GM12878 (cell line): Measurements from ENCODE around the gene CCDC197.

Experiments
- CHD4 ChIP-seq: fragments of 200-600 bp; sonication (generic); IDR thresholded peaks from 2 replicates; pipeline ENCODE4 v1.6.1; 2016; ENCODE audit warnings: mild to moderate bottlenecking
- GABPA ChIP-seq: IDR thresholded peaks from 2 replicates; pipeline ENCODE4 v1.6.1; 2014; ENCODE audit warnings: antibody characterized with exemption, low read depth, mild to moderate bottlenecking, inconsistent platforms
- RAD21 ChIP-seq: IDR thresholded peaks from 2 replicates; pipeline ENCODE4 v1.6.1; 2011; ENCODE audit warnings: mild to moderate bottlenecking, low read depth, low read length, moderate library complexity; ENCODE audit not compliant: insufficient read depth

DNA sequence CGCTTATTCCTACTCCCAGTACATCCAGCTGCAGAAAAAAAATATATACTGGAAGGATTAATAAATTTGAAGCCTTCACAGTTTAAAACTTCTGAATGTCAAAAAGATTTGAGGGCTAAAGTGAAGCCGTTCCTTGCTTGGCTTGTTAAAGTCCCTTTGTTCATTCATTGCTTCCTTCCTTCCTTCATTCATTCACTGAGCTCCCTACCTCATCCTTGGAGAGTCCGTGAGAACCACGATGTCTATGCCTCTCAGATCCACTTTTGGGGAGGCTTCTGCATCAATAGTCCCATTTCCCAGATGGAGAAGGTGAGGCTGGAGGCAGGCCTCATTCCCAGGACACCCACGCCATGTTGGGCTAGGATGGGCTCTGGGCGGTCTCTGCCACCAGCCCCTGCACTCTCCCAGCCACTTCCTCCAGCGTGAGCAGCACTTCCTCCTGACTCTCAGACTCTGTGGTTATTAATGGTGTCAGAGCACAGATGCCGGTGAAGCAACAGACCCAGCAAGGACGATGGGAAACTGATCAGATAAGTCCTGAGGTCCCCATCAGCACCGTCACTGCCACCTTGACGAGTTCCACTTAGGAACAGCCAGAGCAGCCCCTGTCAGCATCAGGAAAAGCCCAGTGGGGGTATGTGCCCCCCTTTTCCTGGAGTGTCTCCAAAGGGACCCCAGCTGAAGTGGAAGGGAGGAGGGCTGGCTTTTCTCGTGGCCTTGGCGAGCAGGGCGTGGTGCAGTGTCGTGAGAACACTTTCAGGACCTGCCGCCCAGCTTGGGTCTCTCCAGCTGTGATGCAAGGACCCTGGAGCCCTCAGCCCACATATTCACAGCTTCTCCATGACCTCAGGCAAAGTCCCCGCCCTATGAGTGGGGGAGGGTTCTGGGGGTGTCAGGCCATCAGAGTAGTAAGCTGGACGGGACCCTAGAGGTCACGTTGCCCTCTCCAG, 41.9 kb upstream of the CCDC197 start:
- TF ChIP-seq CHD4 (no peak), RAD21 (no peak), GABPA (no peak)
